Measurements from ENCODE around the gene ZEB2. TPM values are rescaled to one million over a fixed set of nuclear protein-coding genes. Genes with fewer than 3 reads are reported as not detected.

The ZEB2 gene
- total and polyA plus RNA-seq, 10 of the 15 experiments (the other 5 are each of a cell fraction or from before 2014, with no cell fraction given): 0.14 to 3.2 (median 0.84) TPM

GRCh38 chr2:144507441-144508171, 12.3 kb downstream of the ZEB2 start:
- in situ Hi-C loops (cut with MboI): no loop called here

GRCh38 chr2:144505245-144505831, 14.6 kb downstream of the ZEB2 start:
- H3K27me3 ChIP-seq (replicated peaks in 1 of 2; ENCODE audit: control insufficient read depth in 2 of 2, insufficient read depth in 2 of 2, low read length in 1 of 2): peaks cover 0 to 13% of the 10 kb centered on the region in 2 experiments; a peak in 3 of 4 replicates
- ChIA-PET RAD21 (ENCODE audit: unreplicated experiment) (no interaction called here), CTCF (interaction anchor here (1.5 kb wide), 1 partner anchor 14 kb away, joined by 3 read pairs; the partner anchor contains the start of gene ZEB2), POLR2A (no interaction called here), SMC1A (ENCODE audit: uncharacterized antibody, unreplicated experiment) (interaction anchor here (0.6 kb wide), 1 partner anchor 244 kb away, joined by 3 read pairs; no protein-coding TSS in a partner anchor)
- H3K4me3 ChIP-seq: no peak overlapping the region
- no peak overlapping the region for H3K9ac ChIP-seq (ENCODE audit: control insufficient read depth, insufficient read depth, low read length)
- BruUV-seq (replicated peaks): no TSS peak
- no peak overlapping the region for H3K4me2 ChIP-seq (ENCODE audit: control insufficient read depth, insufficient read depth)
- intact Hi-C loops (cut with micrococcal nuclease; ENCODE audit: unreplicated experiment) (no loop called here), in situ Hi-C loops (cut with MboI) (no loop called here)
- FAIRE-seq: no peak
- no peaks in the 10 kb centered on the region for H3K36me3 ChIP-seq (ENCODE audit: control insufficient read depth in 2 of 2, insufficient read depth in 2 of 2, low read length in 1 of 2)
- H3K79me2 ChIP-seq (ENCODE audit: control insufficient read depth, insufficient read depth, low read length): no peaks in the 10 kb centered on the region
- peak; percentile 64 for ATAC-seq
- peak; percentile 36 for TF ChIP-seq RUNX3 (IDR thresholded peaks at IDR 0.05; ENCODE audit: low read length)
- TF ChIP-seq DPF2 (IDR thresholded peaks at IDR 0.05): 0 out of 2 replicates have a peak, but pooled peaks have one; percentile 25
- no peak for TF ChIP-seq STAT1 (conservative IDR thresholded peaks at IDR 0.05)
- no peak for DNase-seq (ENCODE audit: low read depth, low spot score)
- no peaks in the 10 kb centered on the region for H3K9me3 ChIP-seq (replicated peaks; ENCODE audit: control insufficient read depth, insufficient read depth, low read length)
- H2AFZ ChIP-seq (ENCODE audit: control insufficient read depth, low read depth, low read length): no peak overlapping the region
- H3K27ac ChIP-seq (ENCODE audit: control insufficient read depth, insufficient read depth): no peak overlapping the region
- 49% methylated on average over 2 of the region's 2 CpGs for WGBS (ENCODE audit: insufficient coverage, insufficient replicate concordance, low lambda C conversion rate, missing lambda C conversion rate)
- H4K20me1 ChIP-seq (ENCODE audit: control insufficient read depth, insufficient read depth): no peaks in the 10 kb centered on the region
- H3K4me1 ChIP-seq (ENCODE audit: control insufficient read depth, insufficient read depth, low read length): no peaks in the 10 kb centered on the region

More at GRCh38 chr2:144507441-144508171, 12.3 kb downstream of the ZEB2 start:
- no peaks in the 10 kb centered on the region for H4K20me1 ChIP-seq (ENCODE audit: control insufficient read depth, insufficient read depth)
- H3K27me3 ChIP-seq (replicated peaks in 1 of 2; ENCODE audit: control insufficient read depth in 2 of 2, insufficient read depth in 2 of 2, low read length in 1 of 2): peaks cover 2 to 25% of the 10 kb centered on the region in 2 experiments; a peak in 3 of 4 replicates
- DNase-seq (ENCODE audit: low read depth, low spot score) (no peak), ATAC-seq (no peak), FAIRE-seq (no peak)
- BruUV-seq (replicated peaks): no TSS peak
- WGBS (ENCODE audit: insufficient coverage, insufficient replicate concordance, low lambda C conversion rate, missing lambda C conversion rate): 36% methylated on average over 5 of the region's 5 CpGs
- no peak overlapping the region for H3K4me2 ChIP-seq (ENCODE audit: control insufficient read depth, insufficient read depth)
- H3K27ac ChIP-seq (ENCODE audit: control insufficient read depth, insufficient read depth): no peak overlapping the region
- RAD21 ChIA-PET (ENCODE audit: unreplicated experiment): interaction anchor here (1.0 kb wide), 1 partner anchor 292 kb away, joined by 3 read pairs; no protein-coding TSS in a partner anchor
- H3K4me1 ChIP-seq (ENCODE audit: control insufficient read depth, insufficient read depth, low read length): no peaks in the 10 kb centered on the region
- H3K36me3 ChIP-seq (ENCODE audit: control insufficient read depth in 2 of 2, insufficient read depth in 2 of 2, low read length in 1 of 2): no peaks in the 10 kb centered on the region
- no peaks in the 10 kb centered on the region for H3K9me3 ChIP-seq (replicated peaks; ENCODE audit: control insufficient read depth, insufficient read depth, low read length)
- H3K9ac ChIP-seq (ENCODE audit: control insufficient read depth, insufficient read depth, low read length): no peak overlapping the region
- no peak overlapping the region for H3K4me3 ChIP-seq
- no peak overlapping the region for H2AFZ ChIP-seq (ENCODE audit: control insufficient read depth, low read depth, low read length)
- SMC1A ChIA-PET (ENCODE audit: uncharacterized antibody, unreplicated experiment): interaction anchor here (0.6 to 1.8 kb wide), 3 partner anchors 12 to 122 kb away, joined by 3 to 4 read pairs (median 3); partner anchors contain the start of gene ZEB2
- CTCF ChIA-PET: no interaction called here
- TF ChIP-seq ETV6 (conservative IDR thresholded peaks at IDR 0.05 in 1 of 2, IDR thresholded peaks at IDR 0.05 in 1 of 2; ENCODE audit: borderline replicate concordance in 1 of 2, low read depth in 1 of 2) (no peak), NR2C1 (IDR thresholded peaks at IDR 0.05) (no peak), TBL1XR1 (IDR thresholded peaks at IDR 0.05; ENCODE audit: low read depth, low read length) (no peak)
- POLR2A ChIA-PET: no interaction called here
- intact Hi-C loops (cut with micrococcal nuclease; ENCODE audit: unreplicated experiment): no loop called here
- no peaks in the 10 kb centered on the region for H3K79me2 ChIP-seq (ENCODE audit: control insufficient read depth, insufficient read depth, low read length)

Data from GM12878 (cell line).